Activated gamma-delta T cell treated with Interleukin-2 at 50 U/mL for 16 hours (primary cell): ENCODE results near the gene MAGEB6.
"Not testable (repeated sequence)": the region's sequence is repeated elsewhere in the genome, so short reads cannot be mapped to it uniquely, and the experiment has no call there.

ENCODE experiments used
- DNase-seq: peaks from one replicate; pipeline ENCODE4 v3.0.0-alpha.2; 2020

Gene MAGEB6

GRCh38 chrX:26192204-26192603, at the start of gene MAGEB6:
MAGEB6 (plus strand) TSS chrX:26192440; CDS start chrX:26193847, 1,407 bp downstream.
- DNase-seq = no peak

- DNase-seq = no peak
Measured at GRCh38 chrX:26146024-26146423, 46.2 kb upstream of the MAGEB6 start.

GRCh38 chrX:26160301-26160700, 31.9 kb upstream of the MAGEB6 start, which contains the start of gene MAGEB6B:
MAGEB6B (plus strand) TSS chrX:26160601; CDS start chrX:26160601, 0 bp downstream.
- no peak for DNase-seq

GRCh38 chrX:26203561-26203960, 11.3 kb downstream of the MAGEB6 start:
- no peak for DNase-seq

- not testable (repeated sequence) for DNase-seq
Measured at GRCh38 chrX:26204717-26205116, 12.5 kb downstream of the MAGEB6 start.

- no peak for DNase-seq
Measured at GRCh38 chrX:26208012-26208411, 15.8 kb downstream of the MAGEB6 start.

GRCh38 chrX:26215869-26216268, 23.6 kb downstream of the MAGEB6 start, which contains the start of gene MAGEB5:
MAGEB5 (plus strand) TSS chrX:26216169; CDS start chrX:26217302, 1,133 bp downstream.
- DNase-seq = no peak

- no peak for DNase-seq
Measured at GRCh38 chrX:26219351-26219750, 27.1 kb downstream of the MAGEB6 start.

GRCh38 chrX:26234177-26234576, 41.9 kb downstream of the MAGEB6 start:
- DNase-seq = no peak
